Natural killer cell (primary cell): ENCODE measurements around the gene CUX1. TPM values are rescaled to one million over a fixed set of nuclear protein-coding genes. Genes with fewer than 3 reads are reported as not detected.

Source experiments
- ATAC-seq, 3 donors: fragments of 150-1000 bp in 2 of 3; fragments of 200-7000 bp in 1 of 3; cut with Tn5 transposase; 1 replicate in 1 of 3; 2 replicates in 2 of 3; pipeline ENCODE4 v1.10.0; 2021; ENCODE audit warnings: mild to moderate bottlenecking in 2 of 3, moderate library complexity in 2 of 3
- DNase-seq, 2 donors: peaks; one replicate each; pipeline versions ENCODE4 v3.0.0 to v3.0.0-alpha.2; 2013 to 2021; ENCODE audit warnings: mixed read lengths in 1 of 2
- H3K27ac ChIP-seq: one replicate; pipeline ENCODE4 v1.5.1; 2013; ENCODE audit warnings: mild to moderate bottlenecking, low read length
- H3K27me3 ChIP-seq: one replicate; pipeline ENCODE4 v1.6.1; 2013; ENCODE audit warnings: low read length; ENCODE audit not compliant: control insufficient read depth, insufficient read depth
- H3K36me3 ChIP-seq: one replicate; pipeline ENCODE4 v1.6.1; 2013; ENCODE audit warnings: low read length; ENCODE audit not compliant: control insufficient read depth, insufficient read depth
- H3K4me1 ChIP-seq: one replicate; pipeline ENCODE4 v1.6.1; 2013; ENCODE audit warnings: low read length; ENCODE audit not compliant: control insufficient read depth, insufficient read depth
- H3K4me3 ChIP-seq: one replicate; pipeline ENCODE4 v1.5.1; 2013; ENCODE audit warnings: low read length
- H3K9me3 ChIP-seq: one replicate; pipeline ENCODE4 v1.6.1; 2013; ENCODE audit warnings: low read length; ENCODE audit not compliant: control insufficient read depth, insufficient read depth
- H3K27ac Mint-ChIP-seq, 2 donors: one replicate each; pipeline ENCODE4 v1.8.0; 2022; ENCODE audit warnings: mild to moderate bottlenecking in 2 of 2, mixed read lengths in 2 of 2, moderate library complexity in 1 of 2
- H3K27me3 Mint-ChIP-seq, 2 donors: one replicate each; pipeline ENCODE4 v1.8.0; 2022; ENCODE audit warnings: low read depth in 2 of 2, mixed read lengths in 2 of 2
- H3K36me3 Mint-ChIP-seq: one replicate; pipeline ENCODE4 v1.8.0; 2022; ENCODE audit warnings: mixed read lengths
- H3K4me1 Mint-ChIP-seq, 2 donors: one replicate each; pipeline ENCODE4 v1.8.0; 2022; ENCODE audit warnings: mixed read lengths in 2 of 2
- H3K4me3 Mint-ChIP-seq: one replicate; pipeline ENCODE4 v1.8.0; 2022; ENCODE audit warnings: mild to moderate bottlenecking, moderate library complexity, mixed read lengths
- H3K9me3 Mint-ChIP-seq, 2 donors: one replicate each; pipeline ENCODE4 v1.8.0; 2022; ENCODE audit warnings: mixed read lengths in 2 of 2
- CTCF ChIP-seq: fragments of 200-600 bp; IDR thresholded peaks from one replicate; pipeline ENCODE4 v1.8.0; 2022; ENCODE audit warnings: antibody characterized with exemption
- WGBS: methylation state at CpG from one replicate; pipeline ENCODE4 v1.1.7; 2013; ENCODE audit warnings: missing lambda C conversion rate; ENCODE audit not compliant: insufficient coverage; 5-methylcytosine and 5-hydroxymethylcytosine counted together
- intact Hi-C: fragments of 100-400 bp; cut with micrococcal nuclease; formaldehyde crosslinking; loops from one replicate; pipeline ENCODE4 v1.14.2; 2022
- total RNA-seq, 4 donors: library from RNA; stranded (reverse); fragments of 120-200 nt in 1 of 4; gene quantifications; one replicate each; pipeline versions ENCODE4 v1.2.3 to v1.2.4, GENCODE V29; 2013 to 2022

CUX1 gene
- total RNA-seq, 3 donors from 2014 or later (not counting 1 experiment from before 2014, with no cell fraction given): 59.8 to 77.4 (median 73.6) TPM

DNA sequence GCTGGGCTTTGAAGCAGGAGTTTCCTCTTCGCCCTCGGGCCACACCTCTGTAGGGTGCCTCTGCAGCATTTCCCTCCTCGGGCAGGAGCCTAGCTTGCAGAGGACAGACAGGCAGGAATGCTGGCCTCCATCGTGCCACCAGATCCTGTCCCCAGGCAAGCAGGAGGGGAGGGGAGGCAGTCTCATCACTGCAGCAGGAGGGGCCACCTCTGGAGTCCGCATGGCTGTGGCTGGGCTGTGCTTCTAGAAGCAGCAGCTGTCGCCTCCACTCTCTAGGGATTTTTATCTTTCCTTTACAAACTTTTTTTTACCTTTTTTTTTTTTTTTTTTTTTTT lies 181.4 kb downstream of the CUX1 start:
- Histone ChIP-seq H3K36me3 (no peaks in the 10 kb centered on the region), H3K9me3 (no peaks in the 10 kb centered on the region), H3K4me3 (no peak overlapping the region), H3K27me3 (no peaks in the 10 kb centered on the region), H3K27ac (no peak overlapping the region), H3K4me1 (peaks cover 4% of the 10 kb centered on the region)
- DNase-seq (no peak), ATAC-seq (no peak)
- no peaks in the 10 kb centered on the region for H3K27me3 Mint-ChIP-seq
- intact Hi-C loops: no loop called here
- H3K9me3 Mint-ChIP-seq: no peaks in the 10 kb centered on the region
- WGBS: 13% methylated on average over 4 of the region's 6 CpGs
- H3K4me3 Mint-ChIP-seq: no peak overlapping the region
- peaks cover 11 to 26% of the 10 kb centered on the region in 2 donors for H3K4me1 Mint-ChIP-seq
- no peak for TF ChIP-seq CTCF
- no peak overlapping the region for H3K27ac Mint-ChIP-seq
- no peaks in the 10 kb centered on the region for H3K36me3 Mint-ChIP-seq

DNA sequence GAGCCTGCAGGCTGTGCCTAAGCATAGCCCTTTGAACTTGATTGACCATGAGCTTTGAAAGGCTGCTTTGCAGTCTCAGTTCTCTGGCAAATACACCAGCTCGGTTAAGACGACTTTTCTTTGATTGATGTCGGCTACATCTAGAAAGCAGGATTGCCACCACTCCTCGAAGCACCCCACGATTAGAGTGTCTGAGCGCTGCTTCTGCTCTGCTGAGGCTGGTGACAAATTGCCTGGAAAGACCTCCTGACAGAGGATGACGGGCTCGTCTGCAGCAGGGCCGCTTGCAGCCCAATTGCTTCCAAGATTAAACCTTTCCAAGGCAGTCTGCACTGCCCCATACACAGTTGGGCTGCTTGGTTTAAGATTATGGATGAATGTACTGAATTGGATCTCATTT lies 182.0 kb downstream of the CUX1 start:
- Histone ChIP-seq H3K4me1 (peaks cover 4% of the 10 kb centered on the region), H3K27ac (no peak overlapping the region), H3K4me3 (no peak overlapping the region), H3K36me3 (no peaks in the 10 kb centered on the region), H3K9me3 (no peaks in the 10 kb centered on the region), H3K27me3 (no peaks in the 10 kb centered on the region)
- TF ChIP-seq CTCF: no peak
- no peaks in the 10 kb centered on the region for H3K9me3 Mint-ChIP-seq
- H3K4me3 Mint-ChIP-seq: no peak overlapping the region
- DNase-seq: no peak
- peaks cover 11 to 24% of the 10 kb centered on the region in 2 donors for H3K4me1 Mint-ChIP-seq
- no peaks in the 10 kb centered on the region for H3K36me3 Mint-ChIP-seq
- no peak for ATAC-seq
- H3K27me3 Mint-ChIP-seq: no peaks in the 10 kb centered on the region
- intact Hi-C loops: no loop called here
- WGBS: 79% methylated on average over 9 of the region's 9 CpGs
- no peak overlapping the region for H3K27ac Mint-ChIP-seq

DNA sequence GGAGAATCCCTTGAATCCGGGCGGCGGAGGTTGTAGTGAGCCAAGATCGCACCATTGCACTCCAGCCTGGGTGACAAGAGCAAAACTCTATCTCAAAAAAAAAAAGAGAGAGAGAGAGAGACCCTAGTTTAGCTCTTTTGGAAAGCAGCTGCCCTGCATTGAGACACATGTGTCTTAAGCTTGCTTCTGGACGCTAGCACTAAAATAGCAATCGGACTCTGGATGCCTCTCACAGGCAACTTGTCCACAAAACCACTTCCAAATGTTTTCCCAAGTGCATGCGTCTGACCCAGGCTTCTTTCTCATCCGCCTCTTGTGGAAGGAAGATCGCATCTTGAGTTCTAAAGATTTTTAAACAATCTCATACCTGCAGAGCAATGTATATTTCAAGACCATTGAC lies 182.7 kb downstream of the CUX1 start:
- Histone ChIP-seq H3K27ac (no peak overlapping the region), H3K27me3 (no peaks in the 10 kb centered on the region), H3K4me3 (no peak overlapping the region), H3K36me3 (no peaks in the 10 kb centered on the region), H3K4me1 (peaks cover 4% of the 10 kb centered on the region), H3K9me3 (no peaks in the 10 kb centered on the region)
- TF ChIP-seq CTCF: no peak
- H3K9me3 Mint-ChIP-seq: no peaks in the 10 kb centered on the region
- 82% methylated on average over 9 of the region's 9 CpGs for WGBS
- peaks cover 10 to 22% of the 10 kb centered on the region in 2 donors for H3K4me1 Mint-ChIP-seq
- ATAC-seq (no peak), DNase-seq (no peak)
- intact Hi-C loops: no loop called here
- H3K27me3 Mint-ChIP-seq: no peaks in the 10 kb centered on the region
- H3K27ac Mint-ChIP-seq: no peak overlapping the region
- no peak overlapping the region for H3K4me3 Mint-ChIP-seq
- H3K36me3 Mint-ChIP-seq: no peaks in the 10 kb centered on the region

- Histone ChIP-seq H3K36me3 (no peaks in the 10 kb centered on the region), H3K27me3 (no peaks in the 10 kb centered on the region), H3K9me3 (no peaks in the 10 kb centered on the region), H3K4me3 (no peak overlapping the region), H3K27ac (no peak overlapping the region), H3K4me1 (no peaks in the 10 kb centered on the region)
- H3K36me3 Mint-ChIP-seq: no peaks in the 10 kb centered on the region
- no peaks in the 10 kb centered on the region for H3K9me3 Mint-ChIP-seq
- H3K27ac Mint-ChIP-seq: no peak overlapping the region
- WGBS: 95% methylated on average over 2 of the region's 4 CpGs
- DNase-seq (no peak), ATAC-seq (no peak)
- H3K4me3 Mint-ChIP-seq: no peak overlapping the region
- no peaks in the 10 kb centered on the region for H3K27me3 Mint-ChIP-seq
- intact Hi-C loops: no loop called here
- peaks cover 0 to 14% of the 10 kb centered on the region in 2 donors for H3K4me1 Mint-ChIP-seq
- TF ChIP-seq CTCF: no peak
Observed at GRCh38 chr7:102004229-102004628, 186.8 kb downstream of the CUX1 start.
